GM12891 (cell line): ENCODE results near the gene ARSD.

Experiments
- DNase-seq: peaks from one replicate; pipeline ENCODE4 v3.0.0; 2011; ENCODE audit warnings: low spot score; ENCODE audit not compliant: insufficient read length
- FAIRE-seq: peaks from 2 replicates; lab custom pipeline; 2011; peaks lifted over from hg19 to GRCh38; lab: Jason Lieb, UNC
- PAX5 ChIP-seq: IDR thresholded peaks from 2 replicates; pipeline ENCODE4 v1.6.1; 2011; ENCODE audit warnings: low read length, moderate library complexity, mild to moderate bottlenecking; ENCODE audit not compliant: insufficient read depth, severe bottlenecking
- POLR2A ChIP-seq: IDR thresholded peaks from 2 replicates; pipeline ENCODE4 v1.6.1; 2011; ENCODE audit warnings: low read depth, low read length, control low read depth
- POLR2AphosphoS5 ChIP-seq: IDR thresholded peaks from 2 replicates; pipeline ENCODE4 v1.6.1; 2011; ENCODE audit warnings: low read depth, low read length, control low read depth
- POU2F2 ChIP-seq: IDR thresholded peaks from 2 replicates; pipeline ENCODE4 v1.6.1; 2011; ENCODE audit warnings: low read depth, mild to moderate bottlenecking, control low read depth, low read length, moderate library complexity
- SPI1 ChIP-seq: IDR thresholded peaks from 2 replicates; pipeline ENCODE4 v1.6.1; 2011; ENCODE audit warnings: low read depth, low read length, control low read depth
- TAF1 ChIP-seq: IDR thresholded peaks from 2 replicates; pipeline ENCODE4 v1.6.1; 2011; ENCODE audit warnings: low read depth, low read length, control low read depth

The ARSD gene

GRCh38 chrX:2854918-2855317, 74.2 kb downstream of the ARSD start:
- TF ChIP-seq POLR2AphosphoS5 = no peak
- no peak for TF ChIP-seq TAF1
- no peak for TF ChIP-seq SPI1
- no peak for TF ChIP-seq POLR2A
- no peak for TF ChIP-seq POU2F2
- no peak for TF ChIP-seq PAX5
- DNase-seq (no peak), FAIRE-seq (no peak)
